MG63 (cell line): ENCODE results near the gene ACACA. TPM values are rescaled to one million over a fixed set of nuclear protein-coding genes. Genes with fewer than 3 reads are reported as not detected.

Experiments used
- DNase-seq: peaks from one replicate; pipeline ENCODE4 v3.0.0-alpha.2; 2020
- H3K27me3 ChIP-seq: fragments of 250-450 bp; sonication (Bioruptor Pico); 2 replicates; pipeline ENCODE4 v1.5.1; 2020; ENCODE audit warnings: mild to moderate bottlenecking, moderate library complexity
- H3K36me3 ChIP-seq: fragments of 250-450 bp; sonication (Bioruptor Pico); 2 replicates; pipeline ENCODE4 v1.5.1; 2020; ENCODE audit warnings: mild to moderate bottlenecking, moderate library complexity
- H3K4me3 ChIP-seq: fragments of 250-450 bp; sonication (Bioruptor Pico); 2 replicates; pipeline ENCODE4 v1.5.1; 2020; ENCODE audit warnings: mild to moderate bottlenecking, moderate library complexity
- H3K9me3 ChIP-seq: fragments of 250-450 bp; sonication (Bioruptor Pico); 2 replicates; pipeline ENCODE4 v1.5.1; 2020; ENCODE audit warnings: mild to moderate bottlenecking, moderate library complexity
- total RNA-seq: library from RNA; depleted of rRNA; stranded (reverse); fragments of >200 nt; shearing (Covaris generic); gene quantifications from 2 replicates; pipeline ENCODE4 v1.2.3, GENCODE V29; 2014; ENCODE audit warnings: low replicate concordance

ACACA gene
- total RNA-seq, 1 experiment from 2014 or later = 53.7 TPM

DNA sequence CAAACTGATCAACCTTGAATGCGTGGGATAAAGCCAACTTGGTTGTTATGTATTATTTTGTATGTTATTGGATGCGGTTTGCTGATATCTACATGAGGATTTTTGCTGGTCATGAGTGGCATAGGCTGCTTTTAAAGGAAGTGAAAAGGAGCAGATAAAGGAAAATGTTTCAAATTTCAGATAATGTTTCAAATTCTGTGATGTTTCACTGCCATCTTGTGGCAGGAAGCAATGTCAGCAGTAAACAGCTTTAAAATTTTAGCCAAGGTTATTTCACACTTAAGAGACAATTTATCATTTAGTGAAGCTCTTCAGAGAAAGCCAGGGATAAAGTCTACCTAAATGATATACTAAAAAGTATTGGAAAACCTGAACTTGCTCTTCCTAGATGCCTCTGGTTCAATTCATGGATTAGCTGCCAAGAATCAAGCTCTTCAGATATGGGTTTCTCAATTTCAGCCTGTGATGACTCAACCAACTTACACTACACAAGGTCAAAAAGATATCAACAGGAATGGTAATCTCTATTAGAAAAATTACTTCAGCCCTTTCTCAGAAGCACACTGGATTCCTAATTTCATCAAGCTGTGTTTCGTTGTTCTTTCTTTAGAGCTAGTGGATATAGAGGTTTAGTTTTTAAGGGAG, 166.8 kb downstream of the ACACA start:
- H3K36me3 ChIP-seq = peaks cover 90% of the 10 kb centered on the region
- DNase-seq = no peak
- no peaks in the 10 kb centered on the region for H3K27me3 ChIP-seq
- no peaks in the 10 kb centered on the region for H3K9me3 ChIP-seq
- no peak overlapping the region for H3K4me3 ChIP-seq

DNA sequence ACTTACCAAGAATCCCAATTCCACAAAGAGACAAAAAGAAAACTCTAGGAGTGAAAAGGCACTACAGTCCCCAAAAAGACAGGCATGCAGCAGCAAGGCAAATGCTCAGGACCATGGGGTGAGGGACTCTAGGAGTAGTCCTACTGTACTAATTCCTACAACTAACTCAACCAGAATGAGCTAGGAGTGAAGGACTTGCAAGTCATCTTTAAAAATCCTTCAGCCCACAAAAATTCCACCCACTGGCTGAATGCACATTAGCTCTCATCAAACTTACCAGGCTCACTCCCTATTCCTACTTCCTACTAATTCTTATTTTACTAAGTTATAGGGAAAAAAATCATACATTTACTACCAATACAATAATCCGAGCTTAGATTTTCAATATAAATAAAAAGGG, 172.5 kb downstream of the ACACA start:
- no peaks in the 10 kb centered on the region for H3K9me3 ChIP-seq
- no peak overlapping the region for H3K4me3 ChIP-seq
- no peak for DNase-seq
- peaks cover 82% of the 10 kb centered on the region for H3K36me3 ChIP-seq
- H3K27me3 ChIP-seq = no peaks in the 10 kb centered on the region

DNA sequence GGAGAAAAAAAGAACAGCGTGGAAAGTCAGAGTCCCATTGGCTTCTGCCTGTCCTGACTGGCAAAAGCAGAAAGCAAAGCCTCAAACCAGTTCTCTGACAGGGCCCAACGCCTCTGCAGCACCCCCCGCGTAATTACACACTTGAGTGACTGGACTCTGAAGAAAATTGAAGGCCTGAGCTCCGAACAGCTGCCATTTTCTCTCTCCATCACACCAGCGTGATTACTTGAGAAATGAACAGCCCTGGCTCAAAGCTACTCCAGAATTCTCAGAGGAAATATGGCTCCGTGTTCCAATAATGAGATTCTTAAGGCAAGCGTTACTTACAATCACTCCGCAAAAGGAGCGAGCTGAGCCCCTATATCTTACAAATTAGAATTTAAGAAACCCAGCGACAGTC, 173.6 kb downstream of the ACACA start:
- H3K4me3 ChIP-seq = no peak overlapping the region
- no peaks in the 10 kb centered on the region for H3K27me3 ChIP-seq
- DNase-seq = no peak
- peaks cover 77% of the 10 kb centered on the region for H3K36me3 ChIP-seq
- no peaks in the 10 kb centered on the region for H3K9me3 ChIP-seq

DNA sequence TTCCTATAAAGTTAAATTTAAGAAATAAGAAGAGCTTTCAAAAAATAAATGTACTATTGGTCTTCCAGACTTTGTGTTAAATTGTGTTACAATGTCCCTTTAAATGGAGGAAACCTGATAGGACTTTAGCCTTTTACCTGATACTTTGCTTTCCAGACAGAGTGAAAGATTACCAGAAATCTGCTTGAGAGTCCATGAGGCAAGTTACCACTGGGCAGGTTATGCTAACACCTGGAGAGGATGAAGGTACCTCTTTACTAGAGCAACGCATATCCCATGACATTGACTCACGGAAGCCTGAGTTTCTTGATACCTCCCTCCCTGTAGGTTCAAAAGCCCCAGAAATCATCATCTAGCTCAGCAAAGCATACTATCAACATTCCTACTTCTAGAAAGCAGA, 174.7 kb downstream of the ACACA start:
- Histone ChIP-seq H3K27me3 (no peaks in the 10 kb centered on the region), H3K36me3 (peaks cover 70% of the 10 kb centered on the region), H3K9me3 (no peaks in the 10 kb centered on the region), H3K4me3 (no peak overlapping the region)
- DNase-seq = no peak

DNA sequence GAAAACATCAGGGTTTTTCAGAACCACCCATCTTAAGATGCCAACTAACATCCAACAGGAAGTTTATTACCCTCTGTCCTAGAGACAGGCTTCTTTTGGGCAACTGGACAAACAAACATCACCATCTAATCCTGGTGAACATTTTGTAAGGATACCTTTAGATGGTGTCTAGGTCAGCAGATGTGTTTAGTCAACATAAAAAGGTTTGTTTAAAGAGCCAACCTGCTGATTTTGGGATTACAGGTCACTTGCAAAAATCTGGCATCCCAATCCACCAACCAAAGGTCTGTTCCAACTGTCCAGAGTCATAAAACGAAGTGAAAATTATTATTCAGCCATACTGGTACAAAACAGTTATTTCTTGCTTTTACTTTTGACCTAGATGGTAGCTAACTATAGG, 176.0 kb downstream of the ACACA start:
- DNase-seq = no peak
- H3K9me3 ChIP-seq = no peaks in the 10 kb centered on the region
- no peaks in the 10 kb centered on the region for H3K27me3 ChIP-seq
- H3K36me3 ChIP-seq = peaks cover 70% of the 10 kb centered on the region
- no peak overlapping the region for H3K4me3 ChIP-seq

DNA sequence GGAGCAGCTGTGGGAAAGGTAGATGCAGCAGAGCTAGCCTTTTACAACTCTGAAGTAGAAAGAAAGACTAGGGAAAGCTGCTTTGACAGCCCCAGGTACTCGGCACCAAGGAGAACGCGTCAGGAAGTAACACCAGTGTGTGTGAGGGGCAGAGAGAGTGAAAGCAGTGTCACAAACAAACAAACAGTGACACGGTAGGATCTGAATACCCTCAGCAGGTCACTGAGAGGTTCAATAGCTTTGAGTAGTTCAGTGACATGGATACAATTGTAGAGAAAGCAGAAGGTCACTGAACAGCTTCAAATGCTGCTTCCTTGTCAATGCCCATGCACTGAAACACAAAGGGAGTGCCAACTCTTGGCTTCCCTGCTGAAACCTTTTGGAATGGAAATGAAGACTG, 181.2 kb downstream of the ACACA start:
- Histone ChIP-seq H3K9me3 (no peaks in the 10 kb centered on the region), H3K4me3 (no peak overlapping the region), H3K36me3 (peaks cover 80% of the 10 kb centered on the region), H3K27me3 (no peaks in the 10 kb centered on the region)
- DNase-seq = no peak

DNA sequence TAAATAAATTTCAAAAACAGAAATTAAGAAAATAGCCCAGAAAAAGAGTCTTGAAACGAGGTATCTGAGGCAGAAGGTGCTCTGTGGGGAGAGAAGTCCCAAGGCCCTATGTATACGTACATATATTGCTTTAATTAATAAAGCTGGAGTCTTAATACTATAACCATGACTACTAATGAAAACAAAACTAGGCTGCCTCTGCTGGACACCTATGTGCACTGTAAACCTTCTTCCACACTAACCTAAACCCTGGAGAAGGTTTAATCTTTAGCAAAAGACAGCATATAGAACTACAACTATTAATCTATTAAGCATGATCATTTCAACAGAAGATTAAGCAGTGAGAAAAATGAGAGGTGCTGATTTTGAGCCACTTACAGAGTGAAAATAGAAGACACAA, 184.8 kb downstream of the ACACA start:
- Histone ChIP-seq H3K27me3 (no peaks in the 10 kb centered on the region), H3K4me3 (no peak overlapping the region), H3K36me3 (peaks cover 76% of the 10 kb centered on the region), H3K9me3 (no peaks in the 10 kb centered on the region)
- DNase-seq = no peak

DNA sequence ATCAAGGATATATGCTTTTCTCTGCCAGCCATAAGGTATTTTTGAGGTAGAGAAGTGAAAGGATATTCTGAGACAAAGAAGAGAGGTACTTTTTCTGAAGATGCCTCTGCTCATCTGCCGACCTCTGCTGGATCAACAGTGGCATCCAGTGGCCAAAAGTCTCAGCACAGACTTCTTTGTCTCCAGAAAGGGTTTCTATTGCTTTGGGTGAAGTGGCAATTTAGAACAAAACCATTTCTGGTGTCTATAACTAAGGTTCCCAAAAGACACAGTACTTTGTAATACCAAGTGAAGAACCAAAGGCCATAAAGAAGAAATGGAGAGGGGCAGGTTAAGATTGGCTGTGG, 186.1 kb downstream of the ACACA start:
- H3K36me3 ChIP-seq = peaks cover 72% of the 10 kb centered on the region
- DNase-seq = no peak
- no peaks in the 10 kb centered on the region for H3K27me3 ChIP-seq
- H3K9me3 ChIP-seq = no peaks in the 10 kb centered on the region
- H3K4me3 ChIP-seq = no peak overlapping the region

DNA sequence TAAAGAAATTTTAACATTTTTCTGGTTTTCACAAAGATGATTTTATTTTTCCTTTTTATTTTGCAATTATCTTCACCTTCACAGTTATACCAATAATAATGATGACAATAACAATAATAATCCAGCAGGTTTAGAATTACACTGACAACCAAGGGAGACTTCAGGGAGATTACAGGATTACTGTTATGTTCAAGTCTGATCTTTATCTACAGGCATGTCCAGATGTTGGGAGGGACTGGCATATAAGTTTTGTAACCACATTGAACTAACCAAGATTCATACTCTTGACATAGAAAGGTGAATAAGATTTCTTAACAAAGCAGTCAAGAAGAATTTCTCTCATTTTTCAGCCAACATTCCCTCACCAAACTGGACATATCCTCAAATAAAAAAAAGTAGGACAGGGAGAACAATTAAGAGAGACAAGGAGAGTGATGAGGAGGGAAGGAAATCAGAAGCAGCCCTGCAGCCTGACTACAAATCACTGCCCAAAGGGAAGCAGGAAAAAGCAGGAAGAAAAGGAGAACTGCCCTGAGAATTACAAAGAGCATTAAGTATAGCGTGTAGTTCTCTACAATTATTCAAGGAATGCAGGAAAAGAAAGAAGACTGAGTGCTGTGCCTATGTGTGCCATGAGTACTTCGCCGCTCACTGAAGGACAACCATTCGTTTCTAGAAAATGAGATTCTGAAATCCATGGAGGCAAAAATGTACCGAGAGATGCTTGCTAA, 186.6 kb downstream of the ACACA start:
- Histone ChIP-seq H3K9me3 (no peaks in the 10 kb centered on the region), H3K27me3 (no peaks in the 10 kb centered on the region), H3K4me3 (no peak overlapping the region), H3K36me3 (peaks cover 72% of the 10 kb centered on the region)
- no peak for DNase-seq

DNA sequence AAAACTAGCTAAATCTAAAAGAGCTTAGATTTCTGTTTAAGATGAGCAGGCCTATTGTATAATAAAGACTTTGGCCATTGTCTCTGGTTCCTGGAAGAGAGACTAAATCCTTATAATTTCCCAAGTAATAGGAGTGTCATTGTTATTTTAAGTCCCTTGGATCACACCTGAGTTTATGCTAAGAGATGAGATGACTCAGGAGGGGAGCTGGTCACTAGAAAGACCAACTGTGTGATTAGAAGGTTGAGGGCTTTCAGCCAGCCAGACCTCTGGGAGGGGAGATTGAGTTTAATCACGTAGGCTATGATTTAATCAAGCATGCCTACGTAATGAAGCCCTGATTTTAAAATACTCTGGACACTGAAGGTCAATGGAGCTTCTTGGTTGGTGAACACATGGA, 187.8 kb downstream of the ACACA start:
- H3K27me3 ChIP-seq = no peaks in the 10 kb centered on the region
- DNase-seq = no peak
- H3K36me3 ChIP-seq = peaks cover 63% of the 10 kb centered on the region
- no peak overlapping the region for H3K4me3 ChIP-seq
- H3K9me3 ChIP-seq = no peaks in the 10 kb centered on the region

DNA sequence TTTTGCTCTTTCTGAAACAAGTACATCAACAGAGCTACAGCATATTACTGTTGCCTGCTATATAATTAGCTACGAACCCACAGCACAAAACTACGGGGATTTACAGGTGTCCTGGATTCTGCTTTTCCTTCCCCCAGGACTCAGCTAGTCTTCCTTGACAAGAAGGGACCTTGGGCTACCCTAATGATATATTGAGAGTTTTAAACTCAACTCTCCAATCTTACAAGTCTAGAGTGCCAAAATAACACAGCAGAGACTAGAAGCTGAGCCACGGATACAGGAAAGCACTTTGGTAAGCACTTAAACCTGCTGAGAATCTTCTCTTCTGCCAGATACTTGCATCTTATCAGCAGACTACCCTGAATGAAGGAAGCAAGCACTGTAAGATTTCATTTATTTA, 192.2 kb downstream of the ACACA start:
- H3K4me3 ChIP-seq = no peak overlapping the region
- no peak for DNase-seq
- no peaks in the 10 kb centered on the region for H3K9me3 ChIP-seq
- no peaks in the 10 kb centered on the region for H3K27me3 ChIP-seq
- peaks cover 58% of the 10 kb centered on the region for H3K36me3 ChIP-seq

DNA sequence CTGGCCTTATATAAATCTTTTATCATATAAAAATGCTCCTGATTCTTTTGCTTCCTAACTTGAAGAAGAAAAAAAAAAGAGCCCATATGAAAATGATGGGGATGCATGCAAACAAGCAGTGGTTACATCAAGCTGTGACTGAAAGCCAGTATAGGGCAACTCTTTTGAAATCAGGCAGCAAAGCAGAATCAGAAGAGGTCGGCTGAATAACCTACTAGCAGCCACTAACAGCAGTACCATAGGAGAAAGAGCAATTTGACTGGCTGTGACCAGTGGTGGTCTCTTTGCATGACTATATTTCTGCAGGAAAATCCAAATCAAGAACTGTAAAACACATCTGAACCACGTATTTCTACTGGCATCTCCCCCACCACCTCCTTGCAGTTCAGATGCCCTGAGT, 192.7 kb downstream of the ACACA start:
- Histone ChIP-seq H3K9me3 (no peaks in the 10 kb centered on the region), H3K4me3 (no peak overlapping the region), H3K27me3 (no peaks in the 10 kb centered on the region), H3K36me3 (peaks cover 60% of the 10 kb centered on the region)
- DNase-seq = no peak

DNA sequence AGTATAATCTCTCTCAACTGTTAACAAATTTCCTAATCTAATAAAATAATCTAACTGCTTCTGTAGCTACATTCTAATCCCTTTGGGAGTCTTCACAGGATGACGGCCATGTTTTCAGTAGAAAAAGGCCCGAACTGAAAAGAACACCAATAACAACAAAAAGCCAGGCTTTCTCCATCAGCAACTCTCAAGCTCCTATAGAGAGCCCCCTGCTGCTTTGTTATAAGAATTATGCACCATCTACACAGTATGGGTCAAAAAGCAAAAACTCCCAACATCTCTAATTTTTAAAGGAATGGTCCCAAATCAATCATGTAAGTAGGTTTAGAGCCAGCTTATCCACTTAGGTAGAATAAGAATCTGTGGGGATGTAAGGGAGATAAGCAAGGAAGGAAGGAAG, 194.5 kb downstream of the ACACA start:
- H3K9me3 ChIP-seq = no peaks in the 10 kb centered on the region
- no peak for DNase-seq
- no peak overlapping the region for H3K4me3 ChIP-seq
- H3K27me3 ChIP-seq = no peaks in the 10 kb centered on the region
- H3K36me3 ChIP-seq = peaks cover 71% of the 10 kb centered on the region

DNA sequence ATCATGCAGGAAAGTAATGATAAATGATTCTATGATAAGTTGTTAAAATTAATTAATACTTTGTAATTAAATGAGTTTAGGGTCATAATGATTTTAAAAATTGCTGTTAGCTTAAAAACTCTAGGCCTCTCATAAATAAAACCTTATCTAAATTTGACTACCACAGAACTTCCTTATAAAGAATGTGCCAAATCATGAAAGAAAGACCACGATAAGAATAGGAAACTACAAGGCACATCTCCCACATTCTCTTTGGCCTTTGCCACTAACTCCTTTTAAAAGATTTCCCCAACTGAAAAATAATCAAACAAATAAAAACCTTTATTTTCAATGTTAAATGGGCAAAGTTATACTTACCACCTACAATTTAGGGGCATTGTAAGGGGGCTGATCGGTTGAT, 195.5 kb downstream of the ACACA start:
- Histone ChIP-seq H3K9me3 (no peaks in the 10 kb centered on the region), H3K27me3 (no peaks in the 10 kb centered on the region), H3K36me3 (peaks cover 79% of the 10 kb centered on the region), H3K4me3 (no peak overlapping the region)
- no peak for DNase-seq

DNA sequence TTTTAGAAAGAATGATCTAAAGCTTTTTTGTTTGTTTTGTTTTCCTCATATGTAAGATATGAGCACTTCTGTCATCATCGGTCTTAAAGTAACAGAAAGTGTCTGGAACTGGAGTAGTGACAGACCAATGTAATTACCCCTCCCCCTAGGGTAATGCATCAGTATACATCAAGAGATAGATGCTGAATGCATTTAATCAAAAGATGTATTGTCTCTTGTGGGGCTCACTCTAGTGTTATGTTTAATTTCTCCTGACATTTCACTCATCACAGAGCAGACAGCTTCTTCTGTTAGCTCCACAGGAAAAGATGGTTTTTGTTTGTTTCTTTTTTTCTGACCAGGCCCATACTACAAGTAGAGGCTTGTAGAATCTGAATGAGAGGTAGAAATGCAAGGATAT, 199.5 kb downstream of the ACACA start:
- DNase-seq = no peak
- Histone ChIP-seq H3K4me3 (no peak overlapping the region), H3K9me3 (no peaks in the 10 kb centered on the region), H3K27me3 (no peaks in the 10 kb centered on the region), H3K36me3 (peaks cover 83% of the 10 kb centered on the region)

DNA sequence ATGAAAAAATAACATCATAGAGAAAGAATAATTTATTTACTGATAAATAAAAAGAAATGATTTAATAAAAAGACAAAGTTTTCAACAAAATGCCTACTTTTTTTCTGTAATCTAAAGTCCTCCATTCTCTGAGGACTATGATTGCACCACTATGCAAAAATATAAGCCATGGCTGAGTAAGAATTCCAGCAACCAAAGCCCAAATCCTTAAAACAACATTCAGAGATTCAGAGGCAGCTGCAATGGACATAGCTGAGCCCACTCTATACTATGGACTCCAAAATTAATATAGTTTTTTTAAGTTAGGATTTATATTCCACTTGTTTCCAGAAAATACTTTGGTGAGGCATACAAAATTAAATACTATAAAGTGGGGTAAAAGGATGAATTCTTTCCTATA, 200.3 kb downstream of the ACACA start:
- DNase-seq = no peak
- Histone ChIP-seq H3K9me3 (no peaks in the 10 kb centered on the region), H3K36me3 (peaks cover 82% of the 10 kb centered on the region), H3K4me3 (no peak overlapping the region), H3K27me3 (no peaks in the 10 kb centered on the region)

DNA sequence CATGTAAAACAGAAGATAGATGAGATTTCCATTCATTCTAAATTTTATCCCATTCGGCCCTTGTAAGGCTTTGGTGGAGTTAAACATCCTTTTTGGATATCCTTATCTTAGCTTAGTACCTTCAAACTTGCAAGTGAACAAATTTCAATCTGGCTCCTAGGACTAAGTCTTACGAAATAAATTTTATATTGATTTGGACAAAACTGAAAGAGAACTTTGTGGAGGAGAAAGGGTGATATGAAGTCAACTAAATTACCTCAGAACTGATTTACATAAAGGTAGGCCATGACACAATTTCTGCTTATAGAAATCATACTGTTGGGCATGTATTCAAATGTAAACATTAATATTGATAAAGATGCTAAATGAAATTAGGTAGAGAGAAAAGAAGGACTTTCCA, 206.1 kb downstream of the ACACA start:
- H3K36me3 ChIP-seq = peaks cover 53% of the 10 kb centered on the region
- no peaks in the 10 kb centered on the region for H3K27me3 ChIP-seq
- no peaks in the 10 kb centered on the region for H3K9me3 ChIP-seq
- no peak for DNase-seq
- H3K4me3 ChIP-seq = no peak overlapping the region

DNA sequence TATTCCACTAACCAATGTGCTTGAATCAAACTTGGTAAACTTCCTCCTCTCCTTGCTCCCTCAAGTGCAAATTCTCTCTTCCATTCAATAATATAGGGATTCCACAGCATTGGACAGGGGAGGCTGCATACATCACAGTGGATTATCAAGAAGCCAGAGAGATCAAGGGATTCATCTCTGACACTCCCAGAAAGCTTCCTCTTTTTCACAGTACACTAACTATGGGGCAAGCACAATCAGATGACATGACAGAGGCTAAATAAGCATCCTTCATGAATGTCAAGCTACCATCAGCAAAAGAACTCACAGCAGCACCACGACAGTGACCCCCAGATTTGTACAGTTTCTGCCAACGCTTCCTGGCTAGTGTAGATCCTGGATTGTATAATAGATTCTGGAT, 209.3 kb downstream of the ACACA start:
- no peak for DNase-seq
- Histone ChIP-seq H3K27me3 (no peaks in the 10 kb centered on the region), H3K4me3 (no peak overlapping the region), H3K9me3 (no peaks in the 10 kb centered on the region), H3K36me3 (peaks cover 48% of the 10 kb centered on the region)
